ENCODE measurements around the gene ATP10A.
"Not testable (repeated sequence)": the region's sequence is repeated elsewhere in the genome, so short reads cannot be mapped to it uniquely, and the experiment has no call there.

Gene ATP10A

DNA sequence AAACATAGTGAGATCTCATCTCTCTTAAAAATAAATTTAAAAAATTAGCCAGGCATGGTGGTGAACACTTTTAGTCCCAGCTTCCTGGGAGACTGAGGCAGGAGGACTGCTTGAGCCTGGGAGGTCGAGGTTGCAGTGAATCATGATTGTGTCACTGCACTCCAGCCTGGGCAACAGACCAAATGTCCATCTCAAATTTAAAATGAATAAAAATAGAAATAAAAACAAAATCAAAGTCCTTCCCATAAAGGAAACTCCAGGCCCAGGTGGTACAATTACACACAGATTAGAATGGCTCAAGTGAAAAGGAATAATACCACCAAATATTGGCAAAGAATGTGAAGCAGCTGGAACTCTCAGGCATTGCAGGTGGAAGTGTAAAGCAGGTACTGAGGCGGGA lies 19.3 kb upstream of the ATP10A start:
- DNase-seq (ENCODE audit: low read depth in 2 of 2): no peak

DNA sequence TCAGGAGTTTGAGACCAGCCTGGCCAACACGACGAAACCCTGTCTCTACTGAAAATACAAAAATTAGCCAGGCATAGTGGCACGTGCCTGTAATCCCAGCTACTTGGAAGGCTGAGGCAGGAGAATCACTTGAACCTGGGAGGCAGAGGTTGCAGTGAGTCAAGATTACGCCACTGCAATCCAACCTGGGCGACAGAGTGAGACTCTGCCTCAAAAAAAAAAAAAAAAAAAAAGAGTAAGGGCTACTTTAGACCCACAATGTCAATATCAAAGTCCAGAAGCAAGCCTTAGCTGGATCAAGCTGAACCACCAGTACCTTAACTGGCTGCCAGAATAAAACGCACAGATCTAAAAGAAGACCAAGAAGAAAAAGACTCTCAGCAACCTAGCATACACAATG lies 17.8 kb upstream of the ATP10A start:
- not testable (repeated sequence) for DNase-seq (ENCODE audit: low read depth in 2 of 2)

DNA sequence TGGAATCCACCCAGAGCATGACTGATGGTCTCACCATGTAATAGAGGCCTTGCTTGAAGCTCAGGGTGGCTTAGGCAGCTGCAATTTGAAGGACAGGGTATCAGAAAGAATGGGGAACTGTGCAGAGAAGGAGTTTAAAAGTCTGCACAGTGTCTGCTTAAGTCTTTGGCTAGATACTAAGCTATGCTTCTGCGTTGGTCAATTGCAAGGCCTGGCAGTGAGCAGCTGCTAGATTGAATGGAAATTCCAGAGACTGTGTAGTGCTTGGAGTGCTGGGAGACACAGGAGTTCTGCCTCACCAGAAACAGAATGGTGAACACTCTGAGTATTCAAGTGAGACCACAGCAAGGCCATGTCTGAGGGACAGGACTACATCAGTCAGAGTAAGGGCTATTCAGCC lies 17.3 kb upstream of the ATP10A start:
- no peak for DNase-seq (ENCODE audit: low read depth in 2 of 2)

DNA sequence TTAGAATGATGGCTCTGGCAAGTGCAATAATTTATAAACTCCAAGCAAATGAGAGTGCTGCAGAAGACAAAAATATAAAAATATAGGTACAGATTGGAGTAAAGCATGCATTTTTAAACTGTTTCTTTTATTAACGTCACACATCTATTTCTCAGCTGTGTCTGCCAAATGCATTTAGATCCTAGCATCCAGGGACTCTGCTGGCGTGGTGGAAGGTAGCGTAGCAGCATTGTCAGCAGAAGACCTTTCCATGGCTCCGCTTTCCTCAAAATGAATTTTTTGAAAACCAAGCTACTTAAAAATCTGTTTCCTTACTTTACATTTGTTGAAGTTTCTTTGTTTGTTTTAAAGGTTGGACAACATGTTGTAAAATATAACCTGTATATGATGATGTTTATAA lies 16.3 kb upstream of the ATP10A start:
- DNase-seq (ENCODE audit: low read depth in 2 of 2): no peak

DNA sequence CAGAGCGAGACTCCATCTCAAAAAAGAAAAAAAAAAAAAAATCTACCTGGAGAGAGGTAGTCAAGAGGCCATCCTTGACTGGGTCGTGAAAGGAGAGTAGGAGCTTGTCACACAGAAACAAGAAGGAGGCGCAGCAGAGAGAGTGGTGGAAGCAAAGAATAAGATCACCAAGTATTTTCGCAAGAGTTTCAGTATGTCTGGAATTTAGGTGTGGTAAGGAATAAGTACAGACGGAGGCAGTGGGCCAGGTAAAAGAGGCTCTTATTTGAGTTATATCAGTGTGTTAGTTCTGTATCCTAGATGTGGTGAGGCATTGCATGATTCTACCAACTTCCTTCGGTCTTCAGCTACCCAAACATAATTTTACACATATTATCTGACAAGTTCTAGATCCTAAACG lies 14.6 kb upstream of the ATP10A start:
- DNase-seq (ENCODE audit: low read depth in 2 of 2): no peak

DNA sequence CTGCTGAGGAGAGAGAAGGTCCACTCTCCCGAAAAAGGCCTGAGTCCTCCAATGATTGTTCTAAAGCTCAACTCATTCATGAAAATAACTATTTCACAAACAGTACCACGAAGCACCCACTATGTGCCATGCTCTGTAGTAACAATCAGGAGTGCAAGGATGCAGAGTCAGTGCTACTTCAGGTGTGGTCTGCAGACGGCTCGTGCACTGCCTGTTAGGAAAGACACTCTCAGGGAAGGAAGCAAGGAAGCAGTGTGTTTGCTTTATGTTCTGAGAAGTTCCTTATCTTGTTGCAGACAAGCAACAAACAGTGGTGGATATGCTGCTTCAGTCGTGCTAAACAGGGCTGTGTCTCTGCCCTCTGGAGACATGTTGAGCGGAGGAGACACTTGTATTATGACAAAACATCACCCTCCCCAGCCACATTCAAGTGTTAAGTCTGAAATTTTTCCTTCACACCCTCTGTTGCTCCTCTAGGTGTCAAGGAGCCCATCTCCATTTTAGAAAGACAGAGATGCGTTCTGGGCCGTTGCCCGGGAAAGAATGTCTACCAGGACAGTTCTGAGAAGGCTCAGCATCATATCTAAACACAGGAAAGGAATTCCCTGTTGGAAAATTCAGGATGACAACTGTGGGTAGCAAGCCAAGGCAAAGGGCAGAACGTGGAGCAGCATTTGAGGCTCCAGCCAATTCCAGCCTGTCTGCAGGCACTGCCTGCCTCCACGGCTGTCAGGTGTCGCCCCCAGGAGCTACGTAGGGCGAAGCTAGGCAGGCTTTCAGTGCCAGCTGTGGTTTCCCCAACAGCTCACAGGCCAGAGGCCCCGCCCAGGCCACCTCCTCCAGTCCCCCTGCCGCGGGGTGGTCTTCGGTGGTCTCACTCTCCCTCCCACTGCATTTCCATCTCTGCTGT lies 13.4 kb upstream of the ATP10A start:
- no peak for DNase-seq (ENCODE audit: low read depth in 2 of 2)

DNA sequence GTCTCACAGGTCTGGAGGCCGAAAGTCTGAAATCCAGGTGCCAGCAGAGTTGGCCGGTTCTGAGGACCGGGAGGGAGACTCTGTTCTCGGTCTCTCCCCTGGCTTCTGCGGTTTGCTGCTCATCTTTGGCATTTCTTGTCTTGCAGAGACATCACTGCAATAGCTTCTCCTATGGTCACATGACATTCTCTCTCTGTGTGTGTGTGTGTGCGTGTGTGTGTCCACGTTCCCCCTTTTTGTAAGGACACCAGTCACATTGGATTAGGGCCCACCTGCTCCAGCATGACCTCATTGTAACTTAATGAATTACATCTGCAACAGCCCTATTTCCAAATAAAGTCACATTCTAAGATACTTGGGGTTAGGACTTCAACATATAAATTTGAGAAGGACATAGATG lies 12.4 kb upstream of the ATP10A start:
- DNase-seq (ENCODE audit: low read depth in 2 of 2): no peak

DNA sequence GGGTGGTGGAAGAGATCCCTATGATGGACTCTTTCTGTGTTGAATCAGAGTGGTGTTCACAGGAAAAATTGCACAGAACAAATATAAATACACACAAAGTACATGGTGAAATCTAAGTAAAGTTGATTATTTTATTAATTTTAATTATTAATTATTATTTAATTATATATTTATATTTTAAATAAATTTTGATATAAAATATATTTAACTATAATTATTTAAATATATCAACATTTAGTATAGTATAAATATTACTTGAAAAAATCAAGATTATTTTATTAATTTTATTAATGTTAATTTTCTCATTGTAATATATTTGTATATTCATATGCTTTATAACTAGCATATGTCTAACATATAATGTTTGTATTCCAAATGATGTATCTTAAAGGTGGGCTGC lies 11.3 kb upstream of the ATP10A start:
- DNase-seq (ENCODE audit: low read depth in 2 of 2): no peak

DNA sequence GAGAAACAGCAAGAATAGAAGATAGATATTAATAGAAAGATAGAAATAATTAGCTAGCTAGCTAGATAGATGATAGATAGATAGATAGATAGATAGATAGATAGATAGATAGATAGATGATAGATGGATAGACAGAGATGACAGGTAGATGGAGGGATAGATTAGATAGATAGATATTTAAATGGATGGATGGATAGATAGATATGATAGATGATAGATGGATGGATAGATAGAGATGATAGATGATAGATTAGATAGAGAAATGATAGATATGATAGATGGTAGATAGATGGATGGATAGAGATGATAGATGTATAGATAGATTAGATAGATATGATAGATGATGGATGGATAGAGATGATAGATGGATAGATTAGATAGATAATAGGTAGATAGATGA lies 8.3 kb upstream of the ATP10A start:
- DNase-seq (ENCODE audit: low read depth in 2 of 2): no peak

DNA sequence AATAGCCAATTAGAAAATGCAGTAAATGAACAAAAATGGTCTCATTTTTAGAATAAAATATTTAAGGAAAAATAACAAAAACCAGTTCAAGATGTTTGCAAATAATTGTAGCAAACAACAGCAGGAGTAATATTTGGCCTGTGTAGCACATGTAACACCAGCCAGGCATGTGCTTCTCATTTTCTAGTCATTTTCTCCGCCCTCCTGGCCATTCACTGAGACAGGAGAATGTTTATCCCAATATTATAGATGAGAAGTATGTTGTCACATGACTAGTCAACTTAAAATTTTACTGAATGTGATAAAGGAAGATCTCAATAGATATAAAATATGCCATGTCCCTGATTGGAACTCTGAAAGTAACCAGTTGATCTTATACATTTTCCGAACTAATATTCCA lies 7.8 kb upstream of the ATP10A start:
- DNase-seq (ENCODE audit: low read depth in 2 of 2): no peak

DNA sequence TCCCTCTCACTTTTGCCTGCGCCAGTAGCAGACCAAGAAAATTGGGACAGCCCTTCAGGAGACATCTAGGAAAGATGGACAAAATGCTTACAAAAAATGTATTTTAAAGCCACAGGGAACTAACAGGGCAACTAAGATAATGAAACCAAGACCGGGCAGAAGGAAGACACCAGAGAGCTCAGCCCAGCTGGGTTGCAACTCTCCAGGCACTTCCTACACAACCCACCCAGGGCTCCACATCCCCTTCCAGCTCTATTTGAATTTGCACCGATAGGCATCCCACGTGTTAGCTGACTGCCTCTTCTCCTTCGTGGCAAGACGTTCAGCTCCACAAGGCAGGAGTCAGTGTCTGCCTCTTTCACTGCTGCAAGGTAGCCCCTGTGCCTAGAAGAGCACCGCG lies 6.6 kb upstream of the ATP10A start:
- no peak for DNase-seq (ENCODE audit: low read depth in 2 of 2)

DNA sequence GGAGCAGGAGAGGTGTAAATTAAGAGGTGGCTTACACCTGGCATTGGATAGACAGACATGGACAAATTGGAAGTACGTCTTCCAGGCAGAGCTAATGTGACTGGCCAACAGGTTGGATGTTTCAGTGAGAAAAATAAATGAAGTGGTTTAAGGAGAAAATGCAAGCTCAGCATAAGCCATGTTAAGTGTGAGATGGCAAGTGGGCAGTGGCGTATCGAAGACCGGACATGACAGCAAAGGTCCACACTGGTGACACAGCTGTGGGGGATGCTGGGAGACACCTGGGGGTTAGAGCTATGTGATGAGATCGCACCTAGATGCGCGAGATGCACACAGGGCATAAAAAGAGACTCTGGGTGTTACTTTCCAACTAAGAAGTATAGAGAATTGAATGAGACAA lies 3.7 kb upstream of the ATP10A start:
- no peak for DNase-seq (ENCODE audit: low read depth in 2 of 2)

DNA sequence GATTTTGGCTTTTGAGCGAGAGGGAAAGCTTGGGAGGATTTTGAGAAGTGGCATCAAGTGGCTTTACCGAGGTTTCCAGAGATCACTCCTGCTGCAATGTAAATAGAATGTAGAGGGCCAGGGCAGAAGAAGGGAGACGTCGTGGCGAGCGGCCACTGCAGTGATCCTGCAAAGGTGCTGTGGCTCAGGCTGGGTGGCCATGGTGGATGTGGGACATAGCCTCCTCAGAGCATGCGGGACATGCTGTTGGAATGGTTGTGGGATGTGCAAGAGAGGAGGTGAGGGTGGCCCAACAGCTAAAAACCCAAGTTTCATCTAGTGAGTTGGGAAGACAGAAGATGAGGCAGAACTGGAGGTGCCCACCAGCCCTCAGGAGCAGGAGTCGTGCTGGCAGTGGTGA lies 3.1 kb upstream of the ATP10A start:
- no peak for DNase-seq (ENCODE audit: low read depth in 2 of 2)

DNA sequence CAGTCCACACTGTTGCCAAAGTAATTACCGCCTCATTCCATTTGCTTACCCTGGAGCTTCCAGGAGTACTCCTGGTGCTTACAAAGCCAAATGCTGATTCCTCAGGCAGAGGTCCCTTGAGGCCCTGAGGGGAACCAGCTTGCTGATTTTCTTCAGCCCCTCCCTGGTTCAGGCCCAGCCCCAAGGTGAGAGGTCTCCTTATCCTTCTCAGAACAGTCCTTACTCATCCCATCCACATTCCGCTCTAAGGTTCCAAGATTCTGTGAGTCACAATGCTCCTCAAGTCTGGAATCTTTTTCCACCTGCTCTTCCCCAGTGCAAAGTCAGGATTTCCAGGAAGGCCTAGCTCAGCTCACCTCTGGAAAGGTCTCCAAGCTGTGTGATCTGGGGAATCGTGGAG lies 1.8 kb upstream of the ATP10A start:
- no peak for DNase-seq (ENCODE audit: low read depth in 2 of 2)

DNA sequence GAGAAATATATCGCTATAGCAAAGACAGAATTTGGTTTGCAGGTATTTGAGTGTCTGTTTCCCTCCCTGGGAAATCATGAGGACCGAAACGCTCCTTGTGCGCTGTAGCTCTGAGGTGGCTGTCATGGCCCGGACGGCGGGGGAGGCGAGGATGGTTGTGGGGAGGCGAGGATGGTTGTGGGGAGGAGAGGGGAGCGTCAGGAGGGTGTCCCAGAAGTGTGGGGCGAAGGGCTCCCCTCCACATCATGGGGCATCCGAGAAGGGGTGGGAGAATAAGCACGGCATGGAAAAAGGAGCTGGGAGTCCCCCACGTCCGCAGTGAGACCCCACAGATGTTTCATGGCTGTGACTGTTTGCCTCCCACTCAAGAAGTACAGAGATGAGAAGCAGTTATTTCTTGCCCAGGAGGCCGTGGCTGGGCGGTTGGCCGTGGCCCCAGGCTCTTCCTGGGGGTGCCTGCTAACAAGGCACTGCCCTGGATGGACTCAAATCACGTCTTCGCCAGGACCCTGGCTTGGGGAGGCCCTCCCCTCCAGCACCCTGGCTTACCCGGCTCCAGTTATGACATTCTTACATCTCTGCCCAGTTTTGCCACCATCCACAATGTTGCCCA lies 947 bp upstream of the ATP10A start:
- no peak for DNase-seq (ENCODE audit: low read depth in 2 of 2)

DNA sequence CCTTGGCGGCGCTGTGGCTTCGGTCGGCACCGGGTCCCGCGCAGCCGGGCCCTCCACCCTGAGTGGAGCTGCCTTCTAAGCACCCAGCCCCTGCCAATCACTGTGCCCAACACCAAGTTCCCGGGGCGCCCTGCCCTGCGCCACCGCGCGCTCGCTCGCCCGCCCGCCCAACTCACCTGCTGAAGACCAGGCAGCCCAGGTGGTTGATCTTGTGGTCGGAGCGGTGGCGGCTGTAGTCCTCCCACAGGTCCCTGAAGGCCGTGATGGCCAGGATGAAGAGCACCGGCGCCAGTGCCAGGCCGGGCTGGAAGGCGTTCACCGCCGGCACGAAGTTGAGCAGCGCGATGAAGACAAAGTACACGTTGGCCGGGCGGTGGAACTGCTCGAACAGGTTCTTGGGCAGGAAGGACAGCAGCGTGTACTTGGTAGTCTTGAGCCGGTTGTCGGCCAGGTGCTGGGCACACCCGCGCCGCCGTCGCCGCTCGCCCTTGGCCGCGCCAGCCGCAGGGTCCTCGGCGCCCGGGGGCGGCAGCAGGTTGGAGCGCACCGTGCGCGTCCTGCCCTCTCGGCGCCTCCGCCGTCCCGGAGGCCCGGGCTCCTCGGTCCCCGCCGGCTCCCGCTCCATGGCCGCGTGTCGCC lies 536 bp downstream of the ATP10A start:
- DNase-seq (ENCODE audit: low read depth in 2 of 2): no peak

DNA sequence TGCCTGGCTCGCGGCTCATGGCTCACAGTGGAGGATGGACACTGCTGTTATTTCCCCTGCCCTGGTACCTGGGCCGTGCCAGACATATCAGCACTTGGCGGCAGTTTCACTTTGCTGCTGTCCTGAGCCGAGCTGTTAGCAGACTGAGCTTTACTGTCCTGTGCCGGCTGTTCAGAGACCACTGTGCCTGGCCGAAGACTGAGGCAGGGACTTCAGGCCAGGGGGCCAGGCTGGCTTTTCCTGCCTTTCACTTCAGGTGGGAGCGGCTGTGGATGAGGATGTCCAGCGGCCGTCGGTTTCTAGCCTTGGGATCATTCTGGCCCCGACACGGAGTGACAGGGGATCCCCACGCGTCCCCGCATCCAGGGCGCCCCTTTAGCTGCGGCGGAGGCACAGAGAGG lies 1.1 kb downstream of the ATP10A start:
- no peak for DNase-seq (ENCODE audit: low read depth in 2 of 2)

DNA sequence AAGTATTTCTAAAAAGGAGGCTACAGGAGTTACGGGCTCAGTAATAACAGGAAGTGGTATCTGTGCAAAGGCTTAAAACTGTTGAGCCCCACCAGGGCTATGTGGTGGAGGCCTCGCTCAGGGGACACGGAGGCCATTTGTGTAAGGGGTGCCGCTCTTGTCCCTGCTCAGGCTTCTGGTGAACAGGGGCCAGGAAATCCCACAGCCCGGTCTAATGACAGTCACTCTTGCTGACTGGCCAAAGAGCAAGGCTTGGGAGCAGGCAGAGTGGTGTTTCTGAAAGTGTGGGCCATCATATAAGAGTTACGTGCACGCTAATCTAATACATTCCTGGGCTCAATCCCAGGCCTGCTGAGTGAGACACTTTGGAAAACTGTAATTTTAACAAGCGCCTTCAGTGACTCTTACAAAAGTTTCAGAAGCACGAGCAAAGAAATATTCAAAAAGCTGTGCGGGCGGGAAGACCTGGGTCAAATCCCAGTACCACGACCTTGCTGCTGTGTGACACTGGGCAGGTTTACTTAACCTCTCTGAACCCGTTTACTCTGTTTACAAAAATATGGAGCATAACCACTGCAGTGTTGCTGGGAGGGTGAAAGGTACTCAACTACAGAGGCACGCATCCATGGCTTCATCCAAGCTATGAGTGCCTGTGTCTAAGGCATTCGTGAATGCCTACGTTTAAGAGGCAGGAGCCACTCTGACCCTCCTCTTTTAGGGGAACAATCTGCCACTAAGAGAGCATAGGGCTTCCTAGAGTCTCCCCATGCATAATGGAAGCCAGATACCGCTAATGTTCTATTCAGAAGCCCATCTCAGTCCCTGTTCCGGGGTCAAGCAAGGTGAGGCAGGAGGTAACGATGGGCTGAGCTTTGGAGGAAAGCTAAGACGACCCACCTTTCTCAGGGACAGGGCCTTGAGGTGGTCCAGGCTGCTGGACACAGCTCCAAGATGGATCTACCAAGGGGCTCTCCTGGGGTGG lies 2.0 kb downstream of the ATP10A start:
- DNase-seq (ENCODE audit: low read depth in 2 of 2): no peak

DNA sequence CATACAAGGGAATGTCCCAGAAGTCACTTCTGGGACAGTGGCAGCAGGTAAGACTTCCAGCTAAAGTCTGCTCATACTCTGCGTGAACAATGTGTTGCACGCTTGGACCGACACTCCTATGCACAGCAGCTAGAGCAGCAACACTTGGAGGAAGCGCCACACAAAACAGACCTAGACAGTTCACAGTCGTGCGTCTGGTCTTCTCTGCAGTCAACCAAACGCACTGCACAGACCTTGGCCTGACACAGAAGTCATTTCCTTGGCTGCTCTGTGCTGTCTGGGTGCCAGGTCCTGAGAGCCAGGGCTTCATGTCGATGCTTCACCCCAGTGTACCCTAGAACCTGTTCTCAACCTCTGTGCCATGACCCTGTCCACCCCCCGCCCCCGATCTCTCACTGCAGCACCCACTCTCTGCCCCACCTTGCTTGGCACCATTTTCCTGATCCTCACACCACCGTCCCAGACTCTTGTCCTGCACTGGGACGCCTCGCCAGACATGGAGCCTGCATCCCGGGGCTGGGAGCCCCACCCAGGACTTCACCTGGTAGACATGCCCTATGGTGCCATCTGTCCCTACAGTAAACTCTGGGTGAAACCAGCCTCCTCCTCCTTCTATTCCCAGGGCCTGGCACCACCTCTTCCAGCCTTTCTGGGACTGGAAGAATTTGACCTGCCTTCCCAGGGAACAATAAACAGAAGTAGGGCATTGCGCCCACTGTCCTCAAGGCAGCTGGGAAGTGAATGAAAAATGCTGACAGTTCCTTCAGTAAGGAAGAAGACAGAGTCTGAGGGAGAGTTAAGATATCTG lies 3.1 kb downstream of the ATP10A start:
- DNase-seq (ENCODE audit: low read depth in 2 of 2): no peak

DNA sequence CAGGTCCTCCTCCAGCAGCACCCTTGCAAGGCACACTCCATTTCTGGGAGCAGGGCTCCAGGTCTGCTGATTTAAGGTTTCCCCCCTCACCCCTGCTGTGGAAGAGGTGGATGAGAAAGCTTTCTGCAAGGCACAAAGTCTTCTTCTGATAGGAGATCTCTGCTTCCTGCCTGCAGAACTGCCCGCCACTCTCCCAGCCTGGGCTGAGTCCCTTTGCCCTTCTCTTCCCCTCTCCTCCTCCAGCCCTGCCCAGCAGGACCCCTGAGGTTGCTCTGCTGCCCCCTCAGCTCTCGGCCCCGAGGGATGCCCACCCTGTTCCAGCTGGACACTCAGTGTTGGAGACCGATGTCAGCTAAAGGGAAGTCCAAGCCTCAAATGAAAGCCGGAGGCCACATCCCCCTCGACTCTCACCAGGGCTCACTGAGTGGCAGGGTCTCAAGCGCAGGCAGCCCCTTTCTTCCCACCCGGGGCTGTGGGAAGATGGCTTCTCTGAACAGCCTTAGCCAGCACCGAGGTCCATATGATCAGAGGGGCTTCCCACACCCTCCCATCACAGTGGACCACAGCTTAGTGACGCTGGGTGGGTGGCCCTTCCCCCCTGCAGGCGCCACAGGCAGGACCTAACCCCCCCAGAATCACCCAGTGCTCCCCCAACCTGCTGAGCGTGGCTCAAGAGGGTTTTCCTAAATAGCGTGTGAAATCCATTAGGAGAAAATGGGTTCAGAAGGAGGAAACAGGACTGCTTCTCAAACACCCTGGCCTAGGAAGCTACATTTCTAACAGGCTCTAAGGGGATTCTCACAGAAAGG lies 4.0 kb downstream of the ATP10A start:
- DNase-seq (ENCODE audit: low read depth in 2 of 2): no peak
